ENCODE results near the gene KIAA0232.

- TF ChIP-seq CTCF (optimal IDR thresholded peaks at IDR 0.05 in 1 of 3, IDR thresholded peaks at IDR 0.05 in 1 of 3, conservative IDR thresholded peaks at IDR 0.05 in 1 of 3; ENCODE audit: extremely low read depth in 1 of 3, insufficient read depth in 2 of 3, low read length in 3 of 3) = no peak
- TF ChIP-seq EZH2 (IDR thresholded peaks at IDR 0.05; ENCODE audit: low read length) = no peak
Observed at GRCh38 chr4:6926081-6926480, 143.6 kb downstream of the KIAA0232 start.

Measured in keratinocyte (primary cell).